Adrenal gland (tissue), 5 donors: Measurements from ENCODE around the gene C11orf87.

Source experiments
- CTCF ChIP-seq, 6 experiments: fragments of 450-650 bp in 4 of 6; fragments of 200-600 bp in 2 of 6; sonication (generic) in 1 of 6; IDR thresholded peaks; 1 replicate in 5 of 6; 2 replicates in 1 of 6; pipeline versions ENCODE4 v1.5.1 to v1.8.0; 2016 to 2021; ENCODE audit warnings: antibody characterized with exemption in 6 of 6, mild to moderate bottlenecking in 2 of 6, moderate library complexity in 1 of 6
- POLR2A ChIP-seq, 2 donors: fragments of 450-650 bp; IDR thresholded peaks; one replicate each; pipeline ENCODE4 v1.6.1; 2017; ENCODE audit warnings: antibody characterized with exemption in 2 of 2, mild to moderate bottlenecking in 2 of 2, moderate library complexity in 1 of 2
- donor health status: DM: no; HTN: no; CAD: no.

GRCh38 chr11:109405671-109406070, 16.3 kb upstream of the C11orf87 start:
- no peak for TF ChIP-seq POLR2A (IDR thresholded peaks at IDR 0.05)
- no peak for TF ChIP-seq CTCF (IDR thresholded peaks at IDR 0.05)
